GM12864 (cell line): Measurements from ENCODE around the gene GTF2H1.

Experiments used
- DNase-seq: peaks from one replicate; pipeline ENCODE4 v3.0.0-alpha.2; 2011; ENCODE audit warnings: low read depth
- H3K4me3 ChIP-seq: 2 replicates; pipeline ENCODE4 v1.5.1; 2011; ENCODE audit warnings: mild to moderate bottlenecking, low read depth, low read length, control low read depth
- CTCF ChIP-seq: IDR thresholded peaks from 2 replicates; pipeline ENCODE4 v1.5.1; 2011; ENCODE audit warnings: low read depth, mild to moderate bottlenecking, moderate library complexity, low read length, control low read depth, inconsistent platforms; ENCODE audit errors: missing control alignments

GTF2H1 gene

GRCh38 chr11:18329196-18329870 is 7.0 kb downstream of the GTF2H1 start:
- peak; percentile 35 for DNase-seq
- H3K4me3 ChIP-seq, result no peak overlapping the region
- no peak for TF ChIP-seq CTCF

DNA sequence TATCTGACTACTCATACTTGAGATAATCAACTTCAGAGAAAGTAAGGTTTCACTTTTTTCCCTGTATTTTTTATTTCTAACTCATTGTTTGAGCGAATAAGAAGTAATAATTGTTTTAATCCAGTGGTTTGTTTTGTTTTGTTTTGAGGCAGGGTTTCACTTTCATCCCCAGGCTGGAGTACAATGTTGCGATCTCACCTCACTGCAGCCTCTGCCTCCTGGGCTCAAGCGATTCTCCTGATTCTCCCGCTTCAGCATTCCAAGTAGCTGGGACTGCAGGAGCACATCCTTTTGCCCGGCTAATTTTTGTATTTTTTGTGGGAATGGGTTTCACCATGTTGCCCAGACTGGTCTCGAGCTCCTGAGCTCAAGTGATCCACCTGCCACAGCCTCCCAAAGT is 8.6 kb downstream of the GTF2H1 start:
- H3K4me3 ChIP-seq, result no peak overlapping the region
- DNase-seq, result no peak
- no peak for TF ChIP-seq CTCF

DNA sequence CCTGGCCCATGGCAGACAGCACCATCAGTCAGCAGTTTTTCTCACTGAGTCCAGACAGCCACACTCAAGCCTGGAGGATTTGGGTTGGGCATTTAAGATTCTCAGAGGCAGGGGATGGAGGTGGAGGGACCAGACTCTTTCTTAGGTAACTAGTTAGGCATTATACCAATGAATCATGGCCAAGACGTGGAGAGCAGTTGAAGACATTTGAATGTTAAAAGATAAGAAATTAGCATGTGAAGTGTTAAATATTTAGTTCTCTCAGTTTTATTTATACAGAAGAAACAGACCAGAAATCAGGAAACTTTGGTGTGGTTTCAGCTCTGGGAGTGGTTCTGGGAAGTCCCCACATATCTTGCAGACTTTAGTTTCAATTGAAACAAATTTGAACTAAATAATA is 9.9 kb downstream of the GTF2H1 start:
- DNase-seq, result no peak
- no peak overlapping the region for H3K4me3 ChIP-seq
- TF ChIP-seq CTCF, result no peak

- H3K4me3 ChIP-seq, result no peak overlapping the region
- no peak for TF ChIP-seq CTCF
- DNase-seq, result no peak
Observed at GRCh38 chr11:18332891-18333290, 10.5 kb downstream of the GTF2H1 start.

GRCh38 chr11:18347471-18348125 is 25.2 kb downstream of the GTF2H1 start:
- TF ChIP-seq CTCF, result no peak
- DNase-seq, result no peak
- H3K4me3 ChIP-seq, result no peak overlapping the region

DNA sequence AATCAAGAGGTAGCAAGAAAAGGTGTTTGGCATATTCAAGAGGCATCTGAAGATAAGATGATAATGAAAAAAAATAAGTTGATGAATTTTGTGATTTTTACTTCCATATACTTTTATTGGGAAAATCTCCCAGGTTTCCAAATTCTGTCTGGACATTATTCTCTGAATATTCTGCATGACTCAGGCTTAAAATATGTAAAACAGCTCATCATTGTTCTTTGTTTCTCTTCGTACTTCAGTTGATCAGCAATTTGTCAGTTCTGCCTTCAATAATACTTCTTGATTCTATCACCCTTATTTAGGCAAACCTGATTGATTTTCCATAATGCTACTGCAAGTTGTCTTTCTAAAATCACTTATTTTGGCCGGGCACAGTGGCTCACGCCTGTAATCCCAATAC is 30.2 kb downstream of the GTF2H1 start:
- TF ChIP-seq CTCF, result no peak
- H3K4me3 ChIP-seq, result no peak overlapping the region
- no peak for DNase-seq

DNA sequence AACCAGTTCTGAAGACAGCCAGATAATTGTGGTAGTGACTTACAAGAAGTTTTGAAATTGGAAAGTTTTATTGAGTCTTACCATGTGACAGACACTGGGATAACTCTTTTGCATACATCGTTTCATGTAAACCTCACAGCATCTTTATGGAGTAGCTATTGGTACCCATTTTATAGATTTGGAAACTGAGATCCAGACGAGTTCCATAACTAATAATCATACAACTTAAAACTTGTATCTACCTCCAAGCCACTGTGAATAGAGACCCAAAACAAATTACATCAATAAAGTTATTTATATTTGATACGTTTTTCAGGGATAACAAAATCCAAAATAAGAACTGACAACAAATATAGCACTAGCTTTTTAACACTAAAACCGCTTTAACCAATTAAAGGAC is 36.3 kb downstream of the GTF2H1 start:
- no peak for DNase-seq
- no peak for TF ChIP-seq CTCF
- no peak overlapping the region for H3K4me3 ChIP-seq
